Subcutaneous abdominal adipose tissue (tissue), 5 donors: ENCODE data around the gene IQSEC3.

ENCODE experiments used
- H3K27ac ChIP-seq: one replicate; pipeline ENCODE4 v1.7.0; 2013; ENCODE audit warnings: low read depth, mild to moderate bottlenecking, inconsistent platforms, low read length, moderate library complexity
- H3K27me3 ChIP-seq, 5 donors: one replicate each; pipeline ENCODE4 v1.7.0; 2013; ENCODE audit warnings: low read length in 5 of 5, inconsistent platforms in 1 of 5; ENCODE audit not compliant: control insufficient read depth in 5 of 5, insufficient read depth in 4 of 5
- H3K36me3 ChIP-seq, 5 donors: one replicate each; pipeline ENCODE4 v1.7.0; 2013; ENCODE audit warnings: low read length in 5 of 5; ENCODE audit not compliant: control insufficient read depth in 5 of 5, insufficient read depth in 5 of 5
- H3K4me1 ChIP-seq, 5 donors: one replicate each; pipeline ENCODE4 v1.7.0; 2013; ENCODE audit warnings: low read length in 5 of 5, mild to moderate bottlenecking in 3 of 5, moderate library complexity in 1 of 5; ENCODE audit not compliant: control insufficient read depth in 5 of 5, insufficient read depth in 5 of 5
- H3K4me3 ChIP-seq, 5 donors: one replicate each; pipeline ENCODE4 v1.7.0; 2013; ENCODE audit warnings: low read length in 5 of 5, low read depth in 1 of 5
- H3K9ac ChIP-seq, 5 donors: one replicate each; pipeline ENCODE4 v1.7.0; 2013; ENCODE audit warnings: low read length in 5 of 5, mild to moderate bottlenecking in 4 of 5, moderate library complexity in 3 of 5
- H3K9me3 ChIP-seq, 5 donors: one replicate each; pipeline ENCODE4 v1.7.0; 2013; ENCODE audit warnings: low read length in 5 of 5; ENCODE audit not compliant: control insufficient read depth in 5 of 5
- donor health status: healthy.
- donor health status: healthy.
- donor health status: healthy.
- donor health status: healthy.
- donor health status: healthy.

The IQSEC3 gene

DNA sequence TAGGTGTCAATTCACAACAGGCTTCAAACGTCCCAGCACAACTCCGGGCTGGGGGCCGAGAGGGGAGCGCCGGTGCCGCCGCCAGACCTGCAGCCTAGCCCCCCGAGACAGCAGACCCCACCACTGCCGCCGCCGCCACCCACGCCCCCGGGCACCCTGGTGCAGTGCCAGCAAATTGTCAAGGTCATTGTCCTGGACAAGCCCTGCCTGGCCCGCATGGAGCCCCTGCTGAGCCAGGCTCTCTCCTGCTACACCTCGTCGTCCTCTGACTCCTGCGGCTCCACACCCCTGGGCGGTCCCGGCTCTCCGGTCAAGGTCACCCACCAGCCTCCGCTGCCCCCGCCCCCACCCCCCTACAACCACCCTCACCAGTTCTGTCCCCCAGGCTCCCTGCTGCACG is 108.0 kb downstream of the IQSEC3 start:
- Histone ChIP-seq H3K4me3 (no peak overlapping the region), H3K9me3 (no peaks in the 10 kb centered on the region), H3K4me1 (peaks cover 0 to 71% (median 31%) of the 10 kb centered on the region in 5 donors), H3K27me3 (peaks cover 16 to 42% (median 32%) of the 10 kb centered on the region in 5 donors), H3K9ac (no peak overlapping the region), H3K36me3 (no peaks in the 10 kb centered on the region), H3K27ac (no peak overlapping the region)

DNA sequence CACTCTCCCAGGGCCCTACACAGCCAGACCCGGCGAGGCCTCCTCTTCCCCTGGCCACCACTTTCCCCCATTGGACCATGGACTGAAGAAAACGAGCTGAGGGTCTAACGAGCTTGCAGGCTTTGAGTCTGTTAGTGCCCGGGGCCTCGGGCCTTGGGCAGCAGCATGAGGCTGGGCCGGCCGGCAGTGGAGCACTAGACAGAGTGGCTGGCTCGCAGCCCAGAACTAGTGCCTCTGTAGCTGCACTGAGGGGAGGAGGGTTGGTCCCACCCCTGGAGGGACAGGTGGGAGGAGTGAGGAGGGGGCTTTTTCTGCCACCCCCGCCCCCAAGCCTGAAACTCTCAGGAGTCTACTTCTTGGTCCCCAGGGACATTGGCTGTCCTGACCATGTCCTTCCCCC is 108.7 kb downstream of the IQSEC3 start:
- no peaks in the 10 kb centered on the region for H3K9me3 ChIP-seq
- H3K4me1 ChIP-seq, result peaks cover 0 to 75% (median 37%) of the 10 kb centered on the region in 5 donors
- H3K27me3 ChIP-seq, result peaks cover 16 to 44% (median 32%) of the 10 kb centered on the region in 5 donors
- no peak overlapping the region for H3K9ac ChIP-seq
- H3K27ac ChIP-seq, result no peak overlapping the region
- no peak overlapping the region for H3K4me3 ChIP-seq
- no peaks in the 10 kb centered on the region for H3K36me3 ChIP-seq

DNA sequence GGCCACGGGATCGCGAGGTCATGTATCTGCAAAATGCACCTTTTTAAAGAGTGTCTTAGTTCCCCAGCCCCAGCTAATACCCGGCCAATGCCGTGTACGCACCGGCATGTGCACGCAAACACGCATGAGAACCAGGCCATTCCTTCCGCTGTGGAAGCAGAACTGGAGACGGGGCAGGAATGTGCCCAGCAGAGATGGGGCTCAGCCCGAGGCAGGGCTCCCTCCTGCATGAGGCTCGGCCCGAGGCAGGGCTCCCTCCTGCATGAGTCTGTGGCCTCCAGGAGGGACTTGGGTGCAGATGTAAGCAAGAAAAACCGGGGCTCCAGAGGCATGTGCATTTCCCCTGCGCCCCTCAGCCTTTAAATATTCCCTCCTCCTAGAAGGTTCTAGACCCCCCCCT is 109.2 kb downstream of the IQSEC3 start:
- H3K4me3 ChIP-seq, result no peak overlapping the region

DNA sequence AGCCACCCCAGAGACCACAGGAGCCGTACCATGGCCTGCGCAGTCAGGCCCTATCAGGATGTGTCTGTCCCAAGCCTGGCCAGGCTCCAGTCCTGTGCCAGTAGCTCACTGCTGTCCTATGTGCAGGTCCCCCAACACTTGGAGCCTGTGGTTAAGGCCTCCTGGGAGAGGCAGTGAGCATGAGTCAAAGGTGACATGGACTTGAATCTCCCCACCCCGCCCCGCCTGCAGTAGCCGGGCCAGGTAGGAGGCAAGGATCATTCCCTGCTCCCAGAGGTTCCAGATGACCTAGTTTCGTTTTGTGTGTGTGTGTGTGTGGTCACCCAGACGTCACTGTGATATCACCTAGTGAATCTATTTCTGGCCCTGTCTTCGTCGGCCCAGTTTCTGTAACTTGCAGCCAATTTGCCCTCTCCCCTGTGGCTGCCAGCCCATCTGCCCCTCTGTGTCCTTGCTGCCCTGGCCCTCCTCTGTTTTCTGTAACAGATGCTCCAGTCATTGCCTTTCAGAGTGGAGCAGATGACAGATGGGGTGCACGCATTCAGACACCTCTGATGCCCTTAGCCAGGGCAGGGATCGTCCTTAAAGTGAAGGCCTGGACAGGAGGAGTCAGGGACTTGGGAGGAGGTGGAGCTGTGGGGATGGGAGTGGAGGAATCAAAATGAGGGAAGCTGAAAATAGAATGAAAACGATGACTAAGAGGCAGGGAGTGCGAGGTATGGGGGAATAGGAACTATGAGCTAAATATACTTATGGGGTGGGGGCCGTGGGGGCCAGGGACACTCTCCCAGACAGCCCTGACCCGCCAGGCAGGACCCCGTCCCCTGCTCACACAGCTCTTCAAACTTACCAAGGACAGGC is 110.0 kb downstream of the IQSEC3 start:
- H3K27ac ChIP-seq, result no peak overlapping the region
- no peak overlapping the region for H3K9ac ChIP-seq
- no peak overlapping the region for H3K4me3 ChIP-seq
- no peaks in the 10 kb centered on the region for H3K9me3 ChIP-seq
- no peaks in the 10 kb centered on the region for H3K36me3 ChIP-seq
- peaks cover 0 to 85% (median 42%) of the 10 kb centered on the region in 5 donors for H3K4me1 ChIP-seq
- H3K27me3 ChIP-seq, result peaks cover 16 to 47% (median 32%) of the 10 kb centered on the region in 5 donors

More for the DNA sequence above, 109.2 kb downstream of the IQSEC3 start:
- Histone ChIP-seq H3K9me3 (no peaks in the 10 kb centered on the region), H3K27me3 (peaks cover 16 to 44% (median 32%) of the 10 kb centered on the region in 5 donors), H3K36me3 (no peaks in the 10 kb centered on the region), H3K4me1 (peaks cover 0 to 80% (median 40%) of the 10 kb centered on the region in 5 donors), H3K27ac (no peak overlapping the region), H3K9ac (no peak overlapping the region)

DNA sequence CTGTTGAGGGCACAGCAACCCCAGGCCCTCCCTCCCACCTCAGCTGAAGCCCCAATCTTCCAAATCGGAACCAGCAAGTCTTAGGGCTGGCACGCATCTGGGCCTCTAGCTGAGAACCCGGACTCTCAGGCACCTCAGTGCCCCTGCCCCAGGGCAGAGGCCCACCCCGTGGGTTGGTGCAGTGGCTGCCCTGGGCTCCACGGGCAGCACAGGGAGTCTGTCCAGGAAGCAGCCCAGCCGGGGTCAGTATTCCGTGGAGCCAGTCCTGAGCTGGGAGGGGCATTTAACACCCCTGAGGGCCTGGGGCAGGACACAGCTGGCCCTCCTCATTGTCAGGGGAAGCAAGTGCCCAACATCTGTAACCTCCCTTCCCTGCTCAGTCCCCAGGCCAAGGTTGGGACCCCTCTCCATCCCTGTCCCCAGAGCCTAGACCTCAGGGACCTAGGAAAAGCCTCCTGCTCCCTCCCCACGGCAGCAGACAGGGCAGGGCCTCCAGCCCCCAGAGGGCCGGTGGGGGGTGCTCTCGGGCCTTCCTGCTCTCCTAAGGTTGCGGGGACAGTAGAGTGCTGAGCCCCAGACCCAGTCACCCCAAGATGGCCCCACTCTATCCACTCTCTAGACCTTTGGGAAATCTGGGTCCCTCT is 110.9 kb downstream of the IQSEC3 start:
- H3K4me1 ChIP-seq, result peaks cover 0 to 89% (median 38%) of the 10 kb centered on the region in 5 donors
- H3K27me3 ChIP-seq, result peaks cover 15 to 52% (median 30%) of the 10 kb centered on the region in 5 donors
- peaks cover 0 to 1% (median 0%) of the 10 kb centered on the region in 5 donors for H3K9me3 ChIP-seq
- H3K27ac ChIP-seq, result no peak overlapping the region
- no peak overlapping the region for H3K4me3 ChIP-seq
- peaks cover 0 to 1% (median 0%) of the 10 kb centered on the region in 5 donors for H3K36me3 ChIP-seq
- no peak overlapping the region for H3K9ac ChIP-seq

DNA sequence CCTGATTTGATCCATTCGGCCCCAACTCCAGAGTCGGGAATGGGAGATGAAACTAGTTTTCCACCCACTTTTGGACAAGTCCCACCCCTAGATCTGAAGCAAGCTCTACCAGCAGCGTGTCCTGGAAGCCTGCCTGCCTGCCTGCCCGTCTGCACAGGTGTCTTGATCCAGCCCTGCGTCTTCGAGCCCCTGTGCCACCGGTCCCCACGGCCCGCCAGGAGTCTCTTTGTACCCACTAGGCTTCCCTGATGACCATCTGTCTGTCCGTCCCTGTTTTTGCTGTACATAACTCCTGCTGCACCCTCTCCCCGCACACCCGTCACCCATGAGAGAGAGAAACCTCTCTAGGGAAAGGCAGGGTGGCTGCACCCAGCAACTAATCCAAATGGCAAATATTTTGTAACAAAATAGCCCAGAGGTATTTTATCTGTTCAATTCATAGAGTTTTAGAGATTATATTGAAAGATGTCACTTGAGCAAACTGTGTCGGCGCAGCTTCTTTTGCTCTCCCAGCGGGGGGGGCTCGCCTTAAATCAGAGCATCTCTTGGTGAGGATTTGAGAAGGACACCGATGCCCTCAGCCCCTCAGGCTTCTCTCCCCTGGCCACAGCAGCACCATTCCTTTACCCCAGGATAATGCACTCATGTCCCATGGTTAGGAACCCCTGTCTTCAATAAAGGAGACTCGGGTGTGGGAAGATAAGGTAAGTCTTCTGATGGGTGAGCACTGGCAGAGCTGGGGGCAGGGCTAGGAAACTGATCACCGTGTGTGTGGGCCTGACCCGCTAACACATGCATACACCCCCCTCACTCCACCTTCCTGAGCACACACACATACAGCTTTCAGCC is 111.6 kb downstream of the IQSEC3 start:
- H3K27me3 ChIP-seq, result peaks cover 14 to 48% (median 25%) of the 10 kb centered on the region in 5 donors
- no peak overlapping the region for H3K27ac ChIP-seq
- peaks cover 0 to 82% (median 32%) of the 10 kb centered on the region in 5 donors for H3K4me1 ChIP-seq
- H3K9ac ChIP-seq, result no peak overlapping the region
- peaks cover 0 to 2% (median 0%) of the 10 kb centered on the region in 5 donors for H3K36me3 ChIP-seq
- H3K4me3 ChIP-seq, result peak overlapping the region in 1 of 5 donors; percentile 18
- H3K9me3 ChIP-seq, result peaks cover 0 to 2% (median 0%) of the 10 kb centered on the region in 5 donors

- H3K4me3 ChIP-seq, result peak overlapping the region in 3 of 5 donors; percentile 4 to 30 (median 18)
- H3K9ac ChIP-seq, result no peak overlapping the region
- peaks cover 0 to 2% (median 0%) of the 10 kb centered on the region in 5 donors for H3K36me3 ChIP-seq
- H3K4me1 ChIP-seq, result peaks cover 0 to 76% (median 27%) of the 10 kb centered on the region in 5 donors
- no peak overlapping the region for H3K27ac ChIP-seq
- H3K27me3 ChIP-seq, result peaks cover 11 to 43% (median 19%) of the 10 kb centered on the region in 5 donors
- peaks cover 0 to 2% (median 0%) of the 10 kb centered on the region in 5 donors for H3K9me3 ChIP-seq
Measured at GRCh38 chr12:178829-179109, 112.2 kb downstream of the IQSEC3 start.

DNA sequence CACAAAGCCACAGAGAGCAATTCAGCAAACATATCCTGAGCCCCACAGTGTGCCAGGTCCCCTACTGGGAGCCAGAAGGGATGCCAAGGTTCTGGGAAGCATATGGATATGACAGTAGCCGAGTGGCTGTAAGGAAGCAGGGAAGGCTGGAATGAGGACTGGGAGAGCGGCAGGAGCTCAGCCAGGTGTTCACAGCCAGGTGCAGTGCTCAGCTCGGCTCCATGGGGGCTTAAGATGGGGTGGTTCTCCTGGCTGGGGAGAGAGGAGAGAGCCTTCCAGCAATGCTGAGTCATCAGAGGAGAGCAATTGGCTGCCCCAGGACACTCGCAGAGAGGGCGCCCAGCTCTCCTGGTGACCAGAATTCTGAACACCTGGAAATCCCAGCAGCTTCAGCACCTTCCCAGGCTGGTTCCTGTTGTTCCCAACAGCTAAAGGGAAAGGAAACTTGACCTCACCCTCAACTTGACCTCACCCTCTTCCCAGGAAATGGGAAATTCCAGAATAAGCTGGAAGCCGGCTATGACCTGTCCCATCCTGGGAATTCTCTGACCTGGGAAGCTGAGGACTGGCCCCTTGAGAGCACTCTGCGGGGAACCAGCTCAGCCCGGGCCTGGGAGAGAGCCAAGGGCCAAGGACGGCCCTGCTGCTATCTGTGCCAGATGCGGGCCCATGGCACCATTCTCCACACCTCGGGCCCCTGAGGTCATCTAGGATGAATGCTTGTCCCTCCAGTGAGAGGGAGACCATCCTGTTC is 112.7 kb downstream of the IQSEC3 start:
- peaks cover 0 to 2% (median 0%) of the 10 kb centered on the region in 5 donors for H3K9me3 ChIP-seq
- H3K27ac ChIP-seq, result no peak overlapping the region
- peaks cover 8 to 43% (median 16%) of the 10 kb centered on the region in 5 donors for H3K27me3 ChIP-seq
- peaks cover 0 to 70% (median 26%) of the 10 kb centered on the region in 5 donors for H3K4me1 ChIP-seq
- H3K4me3 ChIP-seq, result peak overlapping the region in 3 of 5 donors; percentile 4 to 30 (median 18)
- peak overlapping the region in 1 of 5 donors; percentile 15 for H3K9ac ChIP-seq
- peaks cover 0 to 2% (median 0%) of the 10 kb centered on the region in 5 donors for H3K36me3 ChIP-seq

- Histone ChIP-seq H3K4me3 (no peak overlapping the region), H3K9me3 (peaks cover 0 to 2% (median 0%) of the 10 kb centered on the region in 5 donors), H3K27ac (peak overlapping the region; percentile 58), H3K36me3 (peaks cover 0 to 2% (median 0%) of the 10 kb centered on the region in 5 donors), H3K27me3 (peaks cover 7 to 43% (median 16%) of the 10 kb centered on the region in 5 donors), H3K4me1 (peaks cover 0 to 69% (median 26%) of the 10 kb centered on the region in 5 donors), H3K9ac (no peak overlapping the region)
Measured at GRCh38 chr12:179885-180284, 113.3 kb downstream of the IQSEC3 start.
